ENCODE data around the gene AP1B1. TPM values are rescaled to one million over a fixed set of nuclear protein-coding genes. Genes with fewer than 3 reads are reported as not detected.
A peak's percentile ranks its signal among the peaks of the same experiment; 100 is the strongest.

The AP1B1 gene
- total RNA-seq, 2 donors from 2014 or later: 104 to 143 TPM

DNA sequence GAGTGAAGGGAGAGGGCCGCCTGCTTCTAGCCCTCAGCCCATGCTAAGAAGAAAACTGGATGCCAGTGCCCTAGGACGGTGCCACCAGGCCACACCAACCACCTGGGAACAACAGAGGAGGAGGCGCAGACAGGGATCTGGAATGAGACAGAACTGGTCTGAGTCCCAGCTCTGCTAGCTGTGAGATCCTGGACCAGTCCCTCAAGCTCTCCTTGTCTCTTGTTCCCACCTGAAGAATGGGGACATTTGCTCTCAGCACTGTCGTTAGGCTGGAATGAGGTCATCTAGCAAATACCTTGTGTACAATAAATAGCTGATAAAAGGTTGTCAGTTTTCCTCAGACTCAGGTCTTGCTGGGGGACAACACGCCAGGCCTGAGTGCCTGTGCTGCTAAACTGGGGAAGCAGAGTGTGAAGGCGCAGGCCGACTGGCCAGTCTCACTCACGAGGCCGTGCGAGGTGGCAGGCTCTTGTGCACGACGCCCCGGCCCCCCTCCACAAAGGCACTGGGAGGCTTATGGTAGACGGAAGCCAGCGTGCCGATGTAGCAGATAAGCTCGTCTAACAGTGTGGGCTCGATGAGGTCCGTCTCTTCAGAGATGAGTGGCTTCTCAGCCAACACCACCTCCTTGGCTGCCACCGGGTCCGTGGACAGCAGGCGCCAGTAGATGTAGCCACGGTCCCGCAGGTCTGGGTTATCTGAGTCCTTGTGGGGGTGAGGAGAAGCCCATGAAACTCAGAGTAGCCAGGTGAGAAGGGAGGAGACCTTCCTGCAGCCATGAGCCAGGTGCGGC lies 47.1 kb downstream of the AP1B1 start:
- Histone ChIP-seq H3K27ac (peak overlapping the region in 1 of 2 donors; percentile 51), H3K4me3 (no peak overlapping the region), H3K27me3 (replicated peaks; ENCODE audit: insufficient read depth) (no peaks in the 10 kb centered on the region), H3K36me3 (peaks cover 3 to 14% of the 10 kb centered on the region in 2 donors), H3K9me3 (no peaks in the 10 kb centered on the region), H3K4me1 (replicated peaks) (peaks cover 20% of the 10 kb centered on the region)
- intact Hi-C loops (cut with DNase I): no loop called here
- 88% methylated on average over 25 of the region's 25 CpGs for WGBS
- no peak for DNase-seq (ENCODE audit: low spot score)
- TF ChIP-seq POLR2AphosphoS5 (IDR thresholded peaks at IDR 0.05) (no peak), POLR2A (IDR thresholded peaks at IDR 0.05) (no peak)
- TF ChIP-seq, protein P1, sequence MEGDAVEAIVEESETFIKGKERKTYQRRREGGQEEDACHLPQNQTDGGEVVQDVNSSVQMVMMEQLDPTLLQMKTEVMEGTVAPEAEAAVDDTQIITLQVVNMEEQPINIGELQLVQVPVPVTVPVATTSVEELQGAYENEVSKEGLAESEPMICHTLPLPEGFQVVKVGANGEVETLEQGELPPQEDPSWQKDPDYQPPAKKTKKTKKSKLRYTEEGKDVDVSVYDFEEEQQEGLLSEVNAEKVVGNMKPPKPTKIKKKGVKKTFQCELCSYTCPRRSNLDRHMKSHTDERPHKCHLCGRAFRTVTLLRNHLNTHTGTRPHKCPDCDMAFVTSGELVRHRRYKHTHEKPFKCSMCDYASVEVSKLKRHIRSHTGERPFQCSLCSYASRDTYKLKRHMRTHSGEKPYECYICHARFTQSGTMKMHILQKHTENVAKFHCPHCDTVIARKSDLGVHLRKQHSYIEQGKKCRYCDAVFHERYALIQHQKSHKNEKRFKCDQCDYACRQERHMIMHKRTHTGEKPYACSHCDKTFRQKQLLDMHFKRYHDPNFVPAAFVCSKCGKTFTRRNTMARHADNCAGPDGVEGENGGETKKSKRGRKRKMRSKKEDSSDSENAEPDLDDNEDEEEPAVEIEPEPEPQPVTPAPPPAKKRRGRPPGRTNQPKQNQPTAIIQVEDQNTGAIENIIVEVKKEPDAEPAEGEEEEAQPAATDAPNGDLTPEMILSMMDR (IDR thresholded peaks at IDR 0.05): no peak

DNA sequence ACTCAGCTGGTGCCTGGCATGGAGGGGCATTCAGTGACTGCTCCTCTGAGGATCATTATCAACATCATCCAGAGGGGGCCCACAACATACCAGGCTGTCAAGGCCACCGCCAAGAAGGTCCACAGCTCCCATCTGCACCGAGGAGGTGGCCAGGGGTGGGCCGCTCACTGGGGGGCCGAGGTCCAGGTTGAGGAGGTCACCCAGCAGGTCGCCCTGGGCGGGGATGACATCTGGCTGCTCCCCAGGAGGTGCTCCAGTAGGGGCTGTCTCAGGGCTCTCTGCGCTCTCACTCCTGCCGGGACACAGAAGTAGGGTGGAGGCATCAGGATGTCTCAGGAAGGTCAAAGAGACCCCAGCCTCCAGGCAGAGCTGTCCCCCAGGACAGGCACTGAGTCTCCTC lies 47.8 kb downstream of the AP1B1 start:
- no peaks in the 10 kb centered on the region for H3K27me3 ChIP-seq (replicated peaks; ENCODE audit: insufficient read depth)
- 90% methylated on average over 8 of the region's 8 CpGs for WGBS
- TF ChIP-seq, protein P1 (IDR thresholded peaks at IDR 0.05): no peak
- TF ChIP-seq POLR2A (IDR thresholded peaks at IDR 0.05) (no peak), POLR2AphosphoS5 (IDR thresholded peaks at IDR 0.05) (no peak)
- H3K4me3 ChIP-seq: no peak overlapping the region
- peaks cover 17% of the 10 kb centered on the region for H3K4me1 ChIP-seq (replicated peaks)
- peak overlapping the region in 1 of 2 donors; percentile 51 for H3K27ac ChIP-seq
- no peaks in the 10 kb centered on the region for H3K9me3 ChIP-seq
- intact Hi-C loops (cut with DNase I): no loop called here
- DNase-seq (ENCODE audit: low spot score): no peak
- peaks cover 3 to 14% of the 10 kb centered on the region in 2 donors for H3K36me3 ChIP-seq

DNA sequence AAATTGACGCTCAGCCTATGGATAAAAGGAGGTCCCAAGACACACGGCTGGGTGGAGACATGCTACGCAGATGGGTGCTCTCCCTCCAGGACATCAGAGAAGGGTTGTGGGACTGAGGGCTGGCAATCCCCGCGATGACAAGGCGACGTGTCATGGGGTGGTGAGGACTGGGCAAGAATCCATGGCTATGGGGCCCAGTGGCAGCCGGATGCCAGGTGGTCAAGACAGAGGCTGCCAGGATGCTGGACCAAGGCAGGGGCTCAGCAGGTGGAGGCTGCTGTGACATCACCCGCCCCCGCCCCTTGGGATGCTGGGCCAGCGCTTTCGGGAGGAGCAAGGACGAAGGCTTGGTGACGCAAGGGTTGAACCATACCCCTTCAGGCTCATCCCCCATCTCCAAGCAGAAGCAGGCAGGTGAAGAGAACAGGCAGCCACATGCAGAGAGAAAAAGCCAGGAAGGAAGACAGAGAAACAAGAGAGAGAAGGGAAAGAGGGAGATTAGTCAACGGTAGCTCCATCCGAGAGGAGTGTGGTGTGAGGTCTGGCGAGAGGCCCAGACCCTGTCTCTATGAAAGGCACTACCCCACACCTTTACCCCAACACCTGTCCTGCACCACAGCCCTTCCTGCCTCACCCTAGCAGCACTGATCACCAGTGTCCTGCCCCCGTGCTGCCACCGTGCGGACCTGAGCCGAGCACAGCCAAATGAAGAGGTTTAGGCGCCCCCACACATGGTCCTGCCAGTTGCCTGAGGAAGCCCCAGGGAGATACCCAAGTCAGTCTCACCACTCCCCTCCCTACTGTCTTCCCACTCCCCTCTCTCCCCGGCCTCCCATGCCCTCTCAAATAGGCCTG lies 48.8 kb downstream of the AP1B1 start:
- intact Hi-C loops (cut with DNase I): no loop called here
- peaks cover 3 to 14% of the 10 kb centered on the region in 2 donors for H3K36me3 ChIP-seq
- H3K4me1 ChIP-seq (replicated peaks): peaks cover 17% of the 10 kb centered on the region
- H3K4me3 ChIP-seq: no peak overlapping the region
- no peaks in the 10 kb centered on the region for H3K9me3 ChIP-seq
- no peaks in the 10 kb centered on the region for H3K27me3 ChIP-seq (replicated peaks; ENCODE audit: insufficient read depth)
- TF ChIP-seq, protein P1 (IDR thresholded peaks at IDR 0.05): no peak
- TF ChIP-seq POLR2AphosphoS5 (IDR thresholded peaks at IDR 0.05): no peak
- no peak for TF ChIP-seq POLR2A (IDR thresholded peaks at IDR 0.05)
- no peak for DNase-seq (ENCODE audit: low spot score)
- 91% methylated on average over 23 of the region's 23 CpGs for WGBS
- H3K27ac ChIP-seq: peak overlapping the region in 1 of 2 donors; percentile 51

DNA sequence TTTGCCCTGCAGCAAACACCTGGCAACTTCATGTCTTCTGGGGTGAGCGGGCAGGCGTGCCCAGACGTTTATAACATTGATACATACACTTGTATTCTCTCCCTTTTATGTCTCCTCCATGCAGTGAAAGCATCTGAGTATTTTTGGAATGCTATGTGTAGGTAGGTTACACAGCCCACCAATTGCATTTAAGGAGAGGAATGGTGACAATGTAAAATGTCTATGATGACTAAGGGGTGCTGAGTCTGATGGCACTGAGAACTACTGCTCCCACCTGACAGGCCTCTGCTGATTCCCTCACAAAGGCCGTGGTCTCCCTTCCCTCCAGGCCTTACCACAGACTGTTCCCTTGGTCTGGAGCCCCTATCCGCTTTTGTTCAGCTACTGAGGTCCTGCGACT lies 50.0 kb downstream of the AP1B1 start:
- H3K27me3 ChIP-seq (replicated peaks; ENCODE audit: insufficient read depth): no peaks in the 10 kb centered on the region
- WGBS: 86% methylated on average over 6 of the region's 6 CpGs

More for the DNA sequence above, 50.0 kb downstream of the AP1B1 start:
- Histone ChIP-seq H3K4me1 (replicated peaks) (peaks cover 17% of the 10 kb centered on the region), H3K27ac (peak overlapping the region in 1 of 2 donors; percentile 71), H3K4me3 (no peak overlapping the region), H3K36me3 (peaks cover 3 to 14% of the 10 kb centered on the region in 2 donors), H3K9me3 (no peaks in the 10 kb centered on the region)
- TF ChIP-seq POLR2AphosphoS5 (IDR thresholded peaks at IDR 0.05) (no peak), POLR2A (IDR thresholded peaks at IDR 0.05) (no peak)
- TF ChIP-seq, protein P1 (IDR thresholded peaks at IDR 0.05): no peak
- no peak for DNase-seq (ENCODE audit: low spot score)
- intact Hi-C loops (cut with DNase I): no loop called here
